H9 (cell line): ENCODE data around the gene AIF1. TPM values are rescaled to one million over a fixed set of nuclear protein-coding genes. Genes with fewer than 3 reads are reported as not detected.

Experiments used
- DNase-seq: peaks from one replicate; pipeline ENCODE4 v3.0.0-alpha.2; 2017
- H2AFZ ChIP-seq: one replicate; pipeline ENCODE4 v1.6.1; 2013; ENCODE audit warnings: mild to moderate bottlenecking, low read length, control low read depth, moderate library complexity
- H2AK5ac ChIP-seq: 2 replicates; pipeline ENCODE4 v1.6.1; 2013; ENCODE audit warnings: low read length, control low read depth, mixed read lengths; ENCODE audit not compliant: insufficient read length
- H2BK120ac ChIP-seq: one replicate; pipeline ENCODE4 v1.6.1; 2013; ENCODE audit warnings: low read depth, mild to moderate bottlenecking, low read length, control low read depth, inconsistent platforms; ENCODE audit not compliant: poor library complexity, severe bottlenecking
- H2BK12ac ChIP-seq: 2 replicates; pipeline ENCODE4 v1.6.1; 2013; ENCODE audit warnings: low read length, control low read depth, mixed read lengths, low read depth; ENCODE audit not compliant: insufficient read length
- H2BK15ac ChIP-seq: 2 replicates; pipeline ENCODE4 v1.6.1; 2013; ENCODE audit warnings: low read depth, low read length, control low read depth
- H2BK20ac ChIP-seq: one replicate; pipeline ENCODE4 v1.6.1; 2013; ENCODE audit warnings: low read depth, mild to moderate bottlenecking, low read length, control low read depth, inconsistent platforms; ENCODE audit not compliant: poor library complexity, severe bottlenecking
- H2BK5ac ChIP-seq: 2 replicates; pipeline ENCODE4 v1.6.1; 2013; ENCODE audit warnings: low read length, control low read depth, mixed read lengths; ENCODE audit not compliant: insufficient read length
- H3K14ac ChIP-seq: 2 replicates; pipeline ENCODE4 v1.6.1; 2013; ENCODE audit warnings: low read length, control low read depth; ENCODE audit not compliant: insufficient read depth
- H3K18ac ChIP-seq: 2 replicates; pipeline ENCODE4 v1.6.1; 2013; ENCODE audit warnings: low read depth, mild to moderate bottlenecking, mixed read lengths, low read length, control low read depth; ENCODE audit not compliant: insufficient read length
- H3K23ac ChIP-seq: 2 replicates; pipeline ENCODE4 v1.6.1; 2013; ENCODE audit warnings: low read length, control low read depth, mixed read lengths, low read depth; ENCODE audit not compliant: insufficient read length
- H3K23me2 ChIP-seq: 2 replicates; pipeline ENCODE4 v1.6.1; 2013; ENCODE audit warnings: low read depth, mild to moderate bottlenecking, mixed read lengths, low read length, control low read depth; ENCODE audit not compliant: insufficient read length, poor library complexity, severe bottlenecking
- H3K27ac ChIP-seq: 2 replicates; pipeline ENCODE4 v1.5.1; 2013; ENCODE audit warnings: low read length, control low read depth, mixed read lengths, low read depth; ENCODE audit not compliant: insufficient read length
- H3K27me3 ChIP-seq: 2 replicates; pipeline ENCODE4 v1.6.1; 2013; ENCODE audit warnings: low read length, control low read depth, inconsistent platforms; ENCODE audit not compliant: insufficient read depth
- H3K4ac ChIP-seq: 2 replicates; pipeline ENCODE4 v1.6.1; 2013; ENCODE audit warnings: low read depth, mild to moderate bottlenecking, control low read depth, inconsistent platforms, low read length, moderate library complexity
- H3K4me1 ChIP-seq: 2 replicates; pipeline ENCODE4 v1.6.1; 2013; ENCODE audit warnings: low read length, control low read depth, inconsistent platforms; ENCODE audit not compliant: insufficient read depth
- H3K4me2 ChIP-seq: 2 replicates; pipeline ENCODE4 v1.6.1; 2013; ENCODE audit warnings: low read length, control low read depth, mixed read lengths; ENCODE audit not compliant: insufficient read length, insufficient read depth
- H3K56ac ChIP-seq: 2 replicates; pipeline ENCODE4 v1.6.1; 2013; ENCODE audit warnings: low read depth, mild to moderate bottlenecking, mixed read lengths, low read length, control low read depth; ENCODE audit not compliant: insufficient read length
- H3K79me1 ChIP-seq: 2 replicates; pipeline ENCODE4 v1.6.1; 2013; ENCODE audit warnings: low read depth, mild to moderate bottlenecking, moderate library complexity, low read length, control low read depth, inconsistent platforms; ENCODE audit not compliant: insufficient read depth, poor library complexity, severe bottlenecking
- H3K79me2 ChIP-seq: 2 replicates; pipeline ENCODE4 v1.6.1; 2013; ENCODE audit warnings: low read length, control low read depth, inconsistent platforms; ENCODE audit not compliant: insufficient read depth
- H3K9ac ChIP-seq: 2 replicates; pipeline ENCODE4 v1.6.1; 2013; ENCODE audit warnings: low read length, control low read depth, mixed read lengths; ENCODE audit not compliant: insufficient read length; ENCODE audit errors: extremely low read depth
- H3K9me3 ChIP-seq: one replicate; pipeline ENCODE4 v1.6.1; 2013; ENCODE audit warnings: low read depth, low read length, inconsistent platforms; ENCODE audit not compliant: control insufficient read depth
- H3T11ph ChIP-seq: one replicate; pipeline ENCODE4 v1.6.1; 2013; ENCODE audit warnings: mild to moderate bottlenecking, low read length, control low read depth, inconsistent platforms
- H4K20me1 ChIP-seq: one replicate; pipeline ENCODE4 v1.6.1; 2013; ENCODE audit not compliant: control insufficient read depth, insufficient read length, insufficient read depth
- H4K5ac ChIP-seq: 2 replicates; pipeline ENCODE4 v1.6.1; 2013; ENCODE audit warnings: low read depth, mild to moderate bottlenecking, mixed read lengths, low read length, control low read depth; ENCODE audit not compliant: insufficient read length
- H4K8ac ChIP-seq: replicated peaks from 2 replicates; pipeline ENCODE4 v1.6.1; 2013; ENCODE audit warnings: low read length, control low read depth, mixed read lengths, low read depth; ENCODE audit not compliant: insufficient read length
- H4K91ac ChIP-seq: 2 replicates; pipeline ENCODE4 v1.6.1; 2013; ENCODE audit warnings: low read depth, mild to moderate bottlenecking, moderate library complexity, mixed read lengths, low read length, control low read depth; ENCODE audit not compliant: insufficient read length
- H3K27ac Mint-ChIP-seq, 3 experiments: 2 replicates in 2 of 3; 3 replicates in 1 of 3; pipeline ENCODE4 v1.8.0; 2020 to 2021; ENCODE audit warnings: mixed read lengths in 3 of 3, mild to moderate bottlenecking in 1 of 3, moderate library complexity in 1 of 3
- H3K27me3 Mint-ChIP-seq: 2 replicates; pipeline ENCODE4 v1.8.0; 2021; ENCODE audit warnings: low read depth, mild to moderate bottlenecking, moderate library complexity, mixed read lengths
- H3K36me3 Mint-ChIP-seq, 3 experiments: 2 replicates in 2 of 3; 3 replicates in 1 of 3; pipeline ENCODE4 v1.8.0; 2020 to 2021; ENCODE audit warnings: low read depth in 3 of 3, mixed read lengths in 3 of 3; ENCODE audit not compliant: insufficient read depth in 1 of 3
- H3K4me1 Mint-ChIP-seq, 2 experiments: 2 replicates each; pipeline ENCODE4 v1.8.0; 2020; ENCODE audit warnings: mixed read lengths in 2 of 2
- H3K4me3 Mint-ChIP-seq, 2 experiments: 2 replicates in 1 of 2; 3 replicates in 1 of 2; pipeline ENCODE4 v1.8.0; 2020 to 2021; ENCODE audit warnings: mild to moderate bottlenecking in 2 of 2, mixed read lengths in 2 of 2, moderate library complexity in 1 of 2
- H3K9me3 Mint-ChIP-seq, 2 experiments: 2 replicates in 1 of 2; 3 replicates in 1 of 2; pipeline ENCODE4 v1.8.0; 2020; ENCODE audit warnings: mild to moderate bottlenecking in 2 of 2, mixed read lengths in 2 of 2, moderate library complexity in 1 of 2
- WGBS: extraction: QIAGEN DNeasy Blood & Tissue Kit; methylation state at CpG from one replicate; pipeline ENCODE4 v1.1.7; 2013; ENCODE audit warnings: missing lambda C conversion rate, low lambda C conversion rate, mixed read lengths; ENCODE audit not compliant: insufficient read length; ENCODE audit errors: extremely low coverage; 5-methylcytosine and 5-hydroxymethylcytosine counted together
- total RNA-seq: library from RNA; stranded (reverse); gene quantifications from 2 replicates; pipeline ENCODE4 v1.2.1, GENCODE V29; 2021
- TF ChIP-seq, protein P1 (sequence below): fragments of 200-600 bp; sonication (generic); conservative IDR thresholded peaks from 3 replicates; pipeline ENCODE4 v1.8.0; 2021; ENCODE audit warnings: antibody characterized with exemption, mild to moderate bottlenecking

AIF1 gene
- total RNA-seq, 1 experiment from 2014 or later, result 4.2 TPM

DNA sequence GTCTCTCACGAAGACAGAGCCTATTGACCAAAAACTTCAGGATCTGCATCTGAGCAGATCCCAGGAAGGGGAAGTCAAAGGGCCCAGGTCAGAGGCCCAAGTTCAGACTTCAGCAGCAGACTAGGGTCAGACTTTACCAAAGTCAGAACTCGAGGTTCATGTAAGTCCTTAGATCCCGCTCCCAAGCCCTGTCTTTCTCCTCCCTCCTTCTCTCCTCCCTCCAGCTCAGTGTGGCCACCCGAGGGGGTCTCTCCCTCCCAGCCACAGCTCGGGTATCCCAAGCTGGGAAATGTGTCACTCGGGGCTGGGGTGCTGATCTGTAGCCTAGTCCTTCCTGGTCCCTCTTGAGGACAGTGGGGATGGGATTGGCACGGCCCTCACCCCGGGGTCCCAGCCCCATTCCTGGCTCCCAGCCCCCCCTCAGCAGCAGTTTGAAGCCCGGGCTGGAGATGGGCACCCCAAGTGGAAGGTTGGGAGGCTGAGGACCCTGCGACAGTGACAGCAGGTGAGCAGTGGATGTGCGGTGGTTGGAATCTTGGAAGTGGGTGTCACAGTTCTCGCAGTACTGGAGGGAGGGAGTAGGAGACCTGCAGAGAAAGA lies 47.2 kb downstream of the AIF1 start:
- Mint-ChIP-seq H3K4me1 (peaks cover 42 to 52% of the 10 kb centered on the region in 2 experiments), H3K4me3 (peak overlapping the region in 1 of 2 experiments; percentile 92; a peak in 2 of 5 replicates)

More for the DNA sequence above, 47.2 kb downstream of the AIF1 start:
- Histone ChIP-seq H3K14ac (no peak overlapping the region), H3K4me1 (no peaks in the 10 kb centered on the region), H4K5ac (no peak overlapping the region), H3K18ac (no peak overlapping the region), H3K4ac (no peak overlapping the region), H3K27ac (no peak overlapping the region), H4K8ac (no peak overlapping the region), H2BK120ac (no peak overlapping the region), H3K9ac (no peak overlapping the region), H3K56ac (no peak overlapping the region), H3K23me2 (peaks cover 26% of the 10 kb centered on the region), H3K23ac (no peak overlapping the region), H4K20me1 (no peaks in the 10 kb centered on the region), H3K79me1 (peaks cover 20% of the 10 kb centered on the region), H3K4me2 (no peak overlapping the region), H3T11ph (no peak overlapping the region), H2AFZ (no peak overlapping the region), H3K27me3 (no peaks in the 10 kb centered on the region), H2BK15ac (no peak overlapping the region), H2BK20ac (no peak overlapping the region), H2BK12ac (no peak overlapping the region), H2AK5ac (no peak overlapping the region), H3K9me3 (no peaks in the 10 kb centered on the region), H4K91ac (no peak overlapping the region), H3K79me2 (peaks cover 10% of the 10 kb centered on the region; the same call in 1 of the 2 replicates), H2BK5ac (no peak overlapping the region)
- peaks cover 33 to 56% (median 47%) of the 10 kb centered on the region in 3 experiments for H3K36me3 Mint-ChIP-seq
- no CpG with 5 or more reads among the region's 12 CpGs for WGBS
- TF ChIP-seq, protein P1, sequence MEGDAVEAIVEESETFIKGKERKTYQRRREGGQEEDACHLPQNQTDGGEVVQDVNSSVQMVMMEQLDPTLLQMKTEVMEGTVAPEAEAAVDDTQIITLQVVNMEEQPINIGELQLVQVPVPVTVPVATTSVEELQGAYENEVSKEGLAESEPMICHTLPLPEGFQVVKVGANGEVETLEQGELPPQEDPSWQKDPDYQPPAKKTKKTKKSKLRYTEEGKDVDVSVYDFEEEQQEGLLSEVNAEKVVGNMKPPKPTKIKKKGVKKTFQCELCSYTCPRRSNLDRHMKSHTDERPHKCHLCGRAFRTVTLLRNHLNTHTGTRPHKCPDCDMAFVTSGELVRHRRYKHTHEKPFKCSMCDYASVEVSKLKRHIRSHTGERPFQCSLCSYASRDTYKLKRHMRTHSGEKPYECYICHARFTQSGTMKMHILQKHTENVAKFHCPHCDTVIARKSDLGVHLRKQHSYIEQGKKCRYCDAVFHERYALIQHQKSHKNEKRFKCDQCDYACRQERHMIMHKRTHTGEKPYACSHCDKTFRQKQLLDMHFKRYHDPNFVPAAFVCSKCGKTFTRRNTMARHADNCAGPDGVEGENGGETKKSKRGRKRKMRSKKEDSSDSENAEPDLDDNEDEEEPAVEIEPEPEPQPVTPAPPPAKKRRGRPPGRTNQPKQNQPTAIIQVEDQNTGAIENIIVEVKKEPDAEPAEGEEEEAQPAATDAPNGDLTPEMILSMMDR, result no peak
- H3K27me3 Mint-ChIP-seq, result no peaks in the 10 kb centered on the region; the same call in 1 of the 2 replicates
- peak overlapping the region in 2 of 3 experiments; percentile 49 to 82; a peak in 2 of 7 replicates for H3K27ac Mint-ChIP-seq
- H3K9me3 Mint-ChIP-seq, result no peaks in the 10 kb centered on the region
- no peak for DNase-seq
